Measurements from ENCODE around the gene ING1. TPM values are rescaled to one million over a fixed set of nuclear protein-coding genes. Genes with fewer than 3 reads are reported as not detected.
A peak's percentile ranks its signal among the peaks of the same experiment; 100 is the strongest.

ING1 gene
- total RNA-seq, 1 experiment from 2014 or later, result 22.0 TPM

GRCh38 chr13:110770678-110771077, 57.2 kb downstream of the ING1 start:
- Histone ChIP-seq H3K9me3 (ENCODE audit: low read depth, low read length, poor library complexity, severe bottlenecking) (no peaks in the 10 kb centered on the region), H3K27ac (ENCODE audit: low read depth, low read length, poor library complexity, severe bottlenecking) (no peak overlapping the region), H3K27me3 (replicated peaks; ENCODE audit: insufficient read depth, low read depth, low read length, poor library complexity) (peaks cover 16% of the 10 kb centered on the region), H3K36me3 (ENCODE audit: insufficient read depth, low read length, poor library complexity, severe bottlenecking) (no peaks in the 10 kb centered on the region), H3K4me3 (ENCODE audit: low read depth, low read length, poor library complexity, severe bottlenecking) (no peak overlapping the region), H3K4me1 (ENCODE audit: insufficient read depth, low read length, poor library complexity, severe bottlenecking) (no peaks in the 10 kb centered on the region)
- ChIA-PET POLR2A (ENCODE audit: low non-redundant PET) (no interaction called here), CTCF (no interaction called here)
- DNase-seq (ENCODE audit: low spot score), result no peak
- no TSS peak for BruUV-seq (replicated peaks)
- intact Hi-C loops (cut with micrococcal nuclease; ENCODE audit: unreplicated experiment), result no loop called here
- TF ChIP-seq CTCF (conservative IDR thresholded peaks at IDR 0.05; ENCODE audit: low read depth, low read length) (no peak), EZH2 (IDR thresholded peaks at IDR 0.05; ENCODE audit: borderline replicate concordance, low read depth, low read length, poor library complexity, severe bottlenecking) (no peak)

- no peak overlapping the region for H3K4me3 ChIP-seq (ENCODE audit: low read depth, low read length, poor library complexity, severe bottlenecking)
- H3K4me1 ChIP-seq (ENCODE audit: insufficient read depth, low read length, poor library complexity, severe bottlenecking), result no peaks in the 10 kb centered on the region
- intact Hi-C loops (cut with micrococcal nuclease; ENCODE audit: unreplicated experiment), result no loop called here
- no TSS peak for BruUV-seq (replicated peaks)
- H3K27me3 ChIP-seq (replicated peaks; ENCODE audit: insufficient read depth, low read depth, low read length, poor library complexity), result peaks cover 16% of the 10 kb centered on the region
- peak; percentile 27 for DNase-seq (ENCODE audit: low spot score)
- ChIA-PET POLR2A (ENCODE audit: low non-redundant PET) (no interaction called here), CTCF (no interaction called here)
- no peaks in the 10 kb centered on the region for H3K36me3 ChIP-seq (ENCODE audit: insufficient read depth, low read length, poor library complexity, severe bottlenecking)
- no peaks in the 10 kb centered on the region for H3K9me3 ChIP-seq (ENCODE audit: low read depth, low read length, poor library complexity, severe bottlenecking)
- TF ChIP-seq EZH2 (IDR thresholded peaks at IDR 0.05; ENCODE audit: borderline replicate concordance, low read depth, low read length, poor library complexity, severe bottlenecking) (no peak), CTCF (conservative IDR thresholded peaks at IDR 0.05; ENCODE audit: low read depth, low read length) (no peak)
- no peak overlapping the region for H3K27ac ChIP-seq (ENCODE audit: low read depth, low read length, poor library complexity, severe bottlenecking)
Observed at GRCh38 chr13:110771194-110771593, 57.7 kb downstream of the ING1 start.

GRCh38 chr13:110772091-110772984, 58.8 kb downstream of the ING1 start:
- DNase-seq (ENCODE audit: low spot score), result no peak
- no peaks in the 10 kb centered on the region for H3K9me3 ChIP-seq (ENCODE audit: low read depth, low read length, poor library complexity, severe bottlenecking)
- H3K27me3 ChIP-seq (replicated peaks; ENCODE audit: insufficient read depth, low read depth, low read length, poor library complexity), result peaks cover 16% of the 10 kb centered on the region
- POLR2A ChIA-PET (ENCODE audit: low non-redundant PET), result no interaction called here
- no peak overlapping the region for H3K4me3 ChIP-seq (ENCODE audit: low read depth, low read length, poor library complexity, severe bottlenecking)
- CTCF ChIA-PET, result interaction anchor here (0.6 kb wide), 1 partner anchor 687 kb away, joined by 7 read pairs; no protein-coding TSS in a partner anchor
- TF ChIP-seq CTCF (conservative IDR thresholded peaks at IDR 0.05; ENCODE audit: low read depth, low read length), result no peak
- TF ChIP-seq EZH2 (IDR thresholded peaks at IDR 0.05; ENCODE audit: borderline replicate concordance, low read depth, low read length, poor library complexity, severe bottlenecking), result no peak
- no peaks in the 10 kb centered on the region for H3K36me3 ChIP-seq (ENCODE audit: insufficient read depth, low read length, poor library complexity, severe bottlenecking)
- H3K27ac ChIP-seq (ENCODE audit: low read depth, low read length, poor library complexity, severe bottlenecking), result no peak overlapping the region
- intact Hi-C loops (cut with micrococcal nuclease; ENCODE audit: unreplicated experiment), result no loop called here
- no peaks in the 10 kb centered on the region for H3K4me1 ChIP-seq (ENCODE audit: insufficient read depth, low read length, poor library complexity, severe bottlenecking)
- no TSS peak for BruUV-seq (replicated peaks)

Other genes starting within 250 kb of the ING1 start
- gene RAB20, start 152.0 kb upstream of the ING1 start, total RNA-seq (2021), result 0.88 and 1.2 TPM in 2 replicates
- gene NAXD, start 98.2 kb upstream of the ING1 start, total RNA-seq (2021), result 27.9 and 32.0 TPM in 2 replicates
- gene CARS2, start 7.6 kb upstream of the ING1 start, total RNA-seq (2021), result 66.3 and 71.4 TPM in 2 replicates
- gene ANKRD10, start 201.4 kb downstream of the ING1 start, total RNA-seq (2021), result 91.1 and 96.2 TPM in 2 replicates